Esophagus muscularis mucosa (tissue), 4 donors: ENCODE data around the gene CT45A7.
"Not testable (repeated sequence)": the region's sequence is repeated elsewhere in the genome, so short reads cannot be mapped to it uniquely, and the experiment has no call there.

ENCODE experiments used
- CTCF ChIP-seq, 3 experiments: fragments of 200-600 bp in 2 of 3; fragments of 450-650 bp in 1 of 3; sonication (generic) in 2 of 3; IDR thresholded peaks; one replicate each; pipeline ENCODE4 v1.5.1; 2017 to 2019; ENCODE audit warnings: antibody characterized with exemption in 3 of 3, mild to moderate bottlenecking in 2 of 3, moderate library complexity in 1 of 3
- EP300 ChIP-seq: sonication (generic); formaldehyde crosslinking; IDR thresholded peaks from one replicate; pipeline ENCODE4 v1.6.1; 2017; ENCODE audit warnings: antibody characterized with exemption
- POLR2A ChIP-seq: fragments of 450-650 bp; IDR thresholded peaks from one replicate; pipeline ENCODE4 v1.6.1; 2017; ENCODE audit warnings: antibody characterized with exemption, moderate library complexity, mild to moderate bottlenecking, low read depth
- POLR2AphosphoS5 ChIP-seq, 2 donors: sonication (generic); formaldehyde crosslinking; IDR thresholded peaks; one replicate each; pipeline ENCODE4 v1.6.1; 2017; ENCODE audit warnings: antibody characterized with exemption in 2 of 2

GRCh38 chrX:135785403-135785802 lies 51.7 kb downstream of the CT45A7 start, which contains the start of gene CT45A5:
- TF ChIP-seq POLR2A; POLR2AphosphoS5 (IDR thresholded peaks at IDR 0.05); CTCF (IDR thresholded peaks at IDR 0.05); EP300: not testable (repeated sequence)
